ENCODE data around the gene GRAP2.

GRAP2 gene

GRCh38 chr22:39925273-39925672 lies 24.4 kb downstream of the GRAP2 start:
- no peak for DNase-seq (ENCODE audit: low read depth in 2 of 2)

- no peak for DNase-seq (ENCODE audit: low read depth in 2 of 2)
These were observed 25.2 kb downstream of the GRAP2 start for GRCh38 chr22:39925909-39926679.

- no peak for DNase-seq (ENCODE audit: low read depth in 2 of 2)
These were observed 25.9 kb downstream of the GRAP2 start for GRCh38 chr22:39926753-39927152.

DNA sequence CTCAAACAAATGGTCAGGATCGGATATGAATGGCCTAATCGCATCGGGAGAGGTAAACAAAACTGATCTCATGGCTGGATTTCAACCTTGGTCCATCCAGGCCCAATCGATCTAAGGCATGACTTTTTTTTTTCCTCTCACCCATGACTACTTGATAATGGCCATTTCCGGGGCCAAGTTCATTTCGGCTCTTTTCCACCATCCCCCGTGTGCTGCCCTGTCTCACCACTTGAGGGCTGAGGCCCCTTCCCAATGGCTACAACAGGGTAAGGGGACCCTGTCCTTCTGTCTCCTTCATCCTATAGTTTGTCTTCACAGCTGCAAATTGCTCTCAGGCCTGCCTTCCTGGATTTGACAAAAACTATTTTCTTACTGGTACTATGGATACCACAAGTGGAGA lies 26.7 kb downstream of the GRAP2 start:
- no peak for DNase-seq (ENCODE audit: low read depth in 2 of 2)

DNA sequence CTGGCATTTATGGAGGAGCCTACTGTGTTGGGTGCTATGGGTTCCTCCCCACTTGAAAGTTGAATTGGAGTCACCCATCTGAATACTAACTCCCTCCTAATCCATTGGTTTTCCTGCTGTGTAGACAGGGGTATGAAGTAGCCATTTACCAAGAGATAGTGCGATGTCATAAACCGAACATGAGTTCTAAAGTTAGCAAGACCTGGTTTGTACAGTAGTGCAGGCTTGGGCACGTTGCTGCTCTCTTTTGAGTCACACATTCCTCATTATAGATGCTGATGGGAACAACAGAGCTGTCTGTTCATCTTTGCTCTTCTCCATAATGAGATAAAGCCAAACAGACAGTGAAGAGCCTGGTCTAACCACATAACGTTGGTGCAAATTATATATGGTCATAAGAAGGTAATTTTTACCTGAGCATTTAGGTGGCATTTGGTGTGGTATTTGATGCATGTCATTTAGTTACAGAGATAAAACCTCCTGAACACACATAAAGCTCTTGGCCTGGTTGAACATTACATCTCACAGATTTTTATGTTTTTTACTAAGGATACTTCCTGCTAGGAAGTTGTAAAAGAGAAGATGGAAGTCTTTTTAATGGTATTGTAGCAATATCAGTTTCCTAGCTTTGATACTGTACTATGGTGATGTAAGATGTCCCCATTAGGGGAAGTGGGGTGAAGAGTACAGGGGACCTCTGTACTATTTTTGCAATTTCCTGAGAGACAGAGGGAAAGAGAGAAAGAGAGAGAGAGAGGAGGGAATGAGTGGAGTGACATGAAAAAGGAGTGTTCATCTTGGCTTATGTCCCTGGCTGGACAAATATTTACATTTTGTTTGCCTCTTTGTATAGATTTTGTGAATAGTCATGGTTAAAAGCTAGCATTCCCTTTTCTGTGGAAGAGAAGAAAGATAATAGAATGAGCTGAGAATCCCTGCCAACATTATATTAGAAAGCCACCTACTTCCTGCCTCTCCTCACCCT lies 27.9 kb downstream of the GRAP2 start:
- DNase-seq (ENCODE audit: low read depth in 2 of 2): no peak

DNA sequence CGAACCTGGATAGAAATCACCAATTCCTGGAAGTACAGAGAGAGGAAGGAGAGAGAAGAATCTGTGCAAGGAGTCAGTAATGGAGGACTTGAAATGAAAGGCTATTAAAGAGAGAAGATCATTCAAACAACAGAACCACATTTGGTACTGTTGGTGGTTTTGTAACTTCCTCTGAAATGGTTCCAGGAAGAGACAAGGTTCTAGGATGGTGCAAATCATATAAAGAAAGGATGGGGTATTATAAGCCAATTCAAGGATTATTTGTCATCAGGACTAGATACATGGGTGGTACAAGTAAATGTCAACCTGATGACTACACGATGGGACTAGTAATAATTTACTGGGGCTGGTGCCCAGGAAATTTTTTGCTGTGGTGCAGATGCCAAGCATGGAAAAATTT lies 30.4 kb downstream of the GRAP2 start:
- no peak for DNase-seq (ENCODE audit: low read depth in 2 of 2)

DNA sequence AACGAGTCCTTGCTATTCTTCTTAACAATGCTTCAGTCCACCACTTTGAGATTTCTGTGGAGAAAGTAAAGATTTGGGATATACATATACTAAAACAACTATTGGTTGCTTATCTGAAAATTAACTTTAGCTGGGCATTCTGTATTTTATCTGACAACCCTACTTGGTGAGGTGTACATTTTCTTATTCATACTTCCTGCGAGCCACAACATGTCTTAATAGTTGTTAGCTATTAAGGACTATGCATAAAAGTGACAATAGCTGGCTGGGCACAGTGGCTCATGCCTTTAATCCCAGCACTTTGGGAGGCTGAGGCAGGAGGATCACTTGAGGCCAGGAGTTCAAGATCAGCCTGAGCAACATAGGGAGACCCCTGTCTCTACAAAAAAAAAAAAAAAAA lies 31.3 kb downstream of the GRAP2 start:
- no peak for DNase-seq (ENCODE audit: low read depth in 2 of 2)

- DNase-seq (ENCODE audit: low read depth in 2 of 2): peak in 1 of 2 donors; percentile 45
These were observed 32.2 kb downstream of the GRAP2 start for GRCh38 chr22:39932918-39933649.

GRCh38 chr22:39933741-39934140 lies 32.9 kb downstream of the GRAP2 start:
- no peak for DNase-seq (ENCODE audit: low read depth in 2 of 2)

DNA sequence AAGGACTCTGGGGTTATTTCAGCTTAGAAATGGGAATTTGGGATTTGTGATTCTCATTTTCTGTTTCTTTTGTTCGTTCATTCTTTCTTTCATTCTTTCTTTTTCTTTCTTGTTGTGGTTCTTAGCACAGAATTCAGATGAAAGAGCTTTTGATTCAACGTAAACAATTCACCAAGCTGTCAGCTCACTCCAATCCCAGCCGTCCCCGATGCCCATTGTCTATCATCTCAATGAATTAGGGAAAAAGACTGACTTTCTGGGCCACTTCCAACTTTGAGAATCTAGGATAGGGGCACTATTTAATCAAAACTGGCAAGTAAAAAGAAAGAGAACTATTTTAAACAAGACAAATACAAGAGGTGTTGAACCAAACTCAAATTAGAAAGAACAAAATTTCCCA lies 34.2 kb downstream of the GRAP2 start:
- no peak for DNase-seq (ENCODE audit: low read depth in 2 of 2)

DNA sequence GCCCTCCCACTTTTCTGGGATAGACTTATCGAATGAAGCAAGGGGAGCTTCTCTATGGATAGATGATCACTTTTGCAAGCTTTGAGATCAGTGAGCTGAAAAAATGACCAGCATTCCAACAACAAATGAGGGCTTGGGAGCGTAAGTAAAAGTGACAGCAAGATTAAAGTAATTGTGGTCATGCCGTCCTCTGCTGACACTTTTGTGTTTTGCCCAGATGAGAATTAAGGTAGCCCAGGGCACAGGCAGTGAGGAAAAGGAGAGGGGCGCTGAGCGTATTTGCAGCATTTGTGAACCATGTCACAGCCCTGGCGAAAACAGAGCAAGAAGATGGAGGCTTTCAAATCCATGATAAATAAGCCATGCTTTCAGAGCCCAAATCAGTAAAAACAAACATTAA lies 34.7 kb downstream of the GRAP2 start:
- DNase-seq (ENCODE audit: low read depth in 2 of 2): no peak

DNA sequence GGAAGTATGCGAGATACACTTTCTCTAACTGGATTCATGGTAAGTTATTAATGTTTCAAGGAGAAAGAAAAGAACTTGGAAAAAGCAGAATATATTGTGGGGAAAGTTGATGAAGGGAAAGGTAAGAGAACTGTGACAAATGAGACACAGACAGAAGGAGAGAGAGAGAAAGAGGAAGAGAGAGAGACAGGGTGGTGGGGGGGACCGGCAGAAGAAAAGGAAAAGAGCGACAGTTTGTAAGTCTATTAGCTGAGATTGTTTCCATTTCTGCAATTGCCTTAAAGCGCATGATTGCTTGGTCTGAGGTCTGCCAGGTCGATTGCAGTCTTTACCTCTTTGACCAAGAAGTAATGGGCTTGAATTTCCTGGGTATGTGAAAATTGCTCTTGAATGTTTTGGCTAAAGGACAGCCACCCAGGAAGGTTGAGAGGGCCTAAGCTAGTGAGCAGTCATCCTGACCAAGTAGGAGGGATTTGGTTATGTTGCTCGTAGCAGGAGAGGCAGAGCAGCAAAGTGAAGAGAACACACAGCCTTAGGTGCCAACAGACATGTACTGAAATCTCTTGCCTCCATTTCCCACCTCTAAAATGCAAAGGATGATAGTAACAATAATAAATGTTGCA lies 35.8 kb downstream of the GRAP2 start:
- DNase-seq (ENCODE audit: low read depth in 2 of 2): no peak

GRCh38 chr22:39937906-39938305 lies 37.0 kb downstream of the GRAP2 start:
- DNase-seq (ENCODE audit: low read depth in 2 of 2): no peak

- DNase-seq (ENCODE audit: low read depth in 2 of 2): peak; percentile 35 to 49
These were observed 37.7 kb downstream of the GRAP2 start for GRCh38 chr22:39938509-39939111.

GRCh38 chr22:39939830-39940229 lies 38.9 kb downstream of the GRAP2 start:
- no peak for DNase-seq (ENCODE audit: low read depth in 2 of 2)

- no peak for DNase-seq (ENCODE audit: low read depth in 2 of 2)
These were observed 39.9 kb downstream of the GRAP2 start for GRCh38 chr22:39940757-39941305.

- no peak for DNase-seq (ENCODE audit: low read depth in 2 of 2)
These were observed 40.7 kb downstream of the GRAP2 start for GRCh38 chr22:39941601-39942000.

DNA sequence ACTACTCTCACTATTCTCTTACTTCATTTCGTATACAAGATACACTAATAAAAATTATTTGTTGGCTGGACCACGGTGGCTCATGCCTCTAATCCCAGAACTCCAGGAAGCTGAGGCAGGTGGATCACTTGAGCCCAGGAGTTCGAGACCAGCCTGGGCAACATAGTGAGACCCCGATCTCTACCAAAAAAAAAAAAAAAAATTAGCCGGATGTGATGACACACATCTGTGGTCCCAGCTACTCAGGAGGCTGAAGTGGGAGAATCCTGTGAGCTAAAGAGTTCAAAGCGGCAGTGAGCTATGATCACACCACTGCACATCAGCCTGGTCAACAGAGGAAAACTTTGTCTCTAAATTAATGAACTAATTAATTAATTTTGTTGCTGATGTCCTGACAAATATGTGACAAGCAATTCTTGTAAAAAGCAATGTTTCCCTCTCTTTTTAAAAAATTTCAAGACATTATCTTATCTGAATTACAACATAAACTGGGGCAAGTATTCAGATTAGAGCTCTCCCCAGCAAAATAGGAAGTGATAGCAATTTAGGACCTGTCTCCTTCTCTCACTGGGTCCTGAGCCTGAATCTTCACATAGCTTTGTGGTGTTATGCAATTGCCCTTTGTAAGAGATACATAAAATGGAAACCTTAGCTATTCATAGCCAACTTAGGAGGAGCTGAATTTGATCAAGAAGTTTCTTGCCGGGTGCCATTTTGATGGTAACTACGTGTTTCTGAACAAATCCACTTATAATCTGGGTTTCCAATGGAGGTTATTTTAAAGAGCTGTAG lies 41.8 kb downstream of the GRAP2 start:
- no peak for DNase-seq (ENCODE audit: low read depth in 2 of 2)

DNA sequence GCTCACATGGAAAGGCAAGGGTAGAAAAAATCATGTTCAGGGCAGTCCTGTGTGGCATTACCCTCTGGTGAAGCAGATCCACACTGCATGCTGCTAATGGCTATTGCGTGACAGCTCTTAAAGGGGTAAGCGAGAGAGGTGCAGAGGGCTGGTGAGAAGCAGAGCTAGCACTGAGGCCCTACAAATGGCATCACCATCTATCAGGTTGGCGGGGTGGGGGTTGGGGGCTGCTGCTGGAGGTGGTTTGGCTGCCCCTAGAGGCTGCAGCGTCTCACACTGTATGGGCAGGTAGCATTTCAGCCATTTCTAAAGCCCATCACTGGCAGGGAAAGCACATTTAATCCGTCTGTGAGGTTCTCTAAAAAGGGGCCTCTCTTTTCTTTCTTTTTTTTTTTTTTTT lies 42.5 kb downstream of the GRAP2 start:
- DNase-seq (ENCODE audit: low read depth in 2 of 2): no peak

Measured in stimulated activated CD4-positive, alpha-beta T cell treated with anti-CD3 and anti-CD28 coated beads, Interleukin-1b, Interleukin-23, amount 100 ng/mL, for 4 hours (primary cell).